ENCODE results near the gene SLC38A3.

DNA sequence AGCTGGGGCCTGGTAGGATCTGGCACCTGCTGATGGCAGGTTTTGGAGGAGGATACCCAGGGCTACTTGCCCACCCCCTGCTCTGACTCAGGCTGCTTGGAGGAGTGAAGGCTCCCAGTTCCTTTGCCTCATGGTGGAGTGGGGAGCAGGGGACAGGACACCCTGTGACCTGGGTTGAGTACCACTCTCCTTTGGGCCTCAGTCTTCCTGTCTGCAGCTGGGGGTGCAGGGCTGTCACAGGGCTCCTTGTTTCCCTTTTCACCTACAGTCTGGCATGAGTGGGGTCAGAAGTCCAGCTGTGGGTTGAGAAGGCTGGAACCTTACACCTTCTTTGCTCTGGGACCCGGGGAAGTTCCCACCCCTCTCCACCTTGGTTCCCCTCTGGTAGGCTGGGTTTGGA lies 35.2 kb upstream of the SLC38A3 start:
- TF ChIP-seq BRCA1 (IDR thresholded peaks at IDR 0.05; ENCODE audit: low read depth, low read length) (no peak), POLR2AphosphoS5 (IDR thresholded peaks at IDR 0.05; ENCODE audit: low read depth, low read length) (no peak), POLR2A (IDR thresholded peaks at IDR 0.05; ENCODE audit: control extremely low read depth in 1 of 2, low read depth in 2 of 2, low read length in 2 of 2) (no peak), GABPA (IDR thresholded peaks at IDR 0.05; ENCODE audit: borderline replicate concordance, insufficient read depth, low read length) (no peak), RFX5 (IDR thresholded peaks at IDR 0.05; ENCODE audit: borderline replicate concordance, low read depth, low read length) (no peak), CEBPB (IDR thresholded peaks at IDR 0.05; ENCODE audit: low read depth, low read length) (no peak), SUZ12 (IDR thresholded peaks at IDR 0.05; ENCODE audit: low read length) (no peak), ZNF274 (IDR thresholded peaks at IDR 0.05; ENCODE audit: borderline replicate concordance, extremely low read depth, low read length) (no peak), EZH2 (IDR thresholded peaks at IDR 0.05; ENCODE audit: low read depth, low read length, severe bottlenecking) (no peak)
- TF ChIP-seq, protein P1, sequence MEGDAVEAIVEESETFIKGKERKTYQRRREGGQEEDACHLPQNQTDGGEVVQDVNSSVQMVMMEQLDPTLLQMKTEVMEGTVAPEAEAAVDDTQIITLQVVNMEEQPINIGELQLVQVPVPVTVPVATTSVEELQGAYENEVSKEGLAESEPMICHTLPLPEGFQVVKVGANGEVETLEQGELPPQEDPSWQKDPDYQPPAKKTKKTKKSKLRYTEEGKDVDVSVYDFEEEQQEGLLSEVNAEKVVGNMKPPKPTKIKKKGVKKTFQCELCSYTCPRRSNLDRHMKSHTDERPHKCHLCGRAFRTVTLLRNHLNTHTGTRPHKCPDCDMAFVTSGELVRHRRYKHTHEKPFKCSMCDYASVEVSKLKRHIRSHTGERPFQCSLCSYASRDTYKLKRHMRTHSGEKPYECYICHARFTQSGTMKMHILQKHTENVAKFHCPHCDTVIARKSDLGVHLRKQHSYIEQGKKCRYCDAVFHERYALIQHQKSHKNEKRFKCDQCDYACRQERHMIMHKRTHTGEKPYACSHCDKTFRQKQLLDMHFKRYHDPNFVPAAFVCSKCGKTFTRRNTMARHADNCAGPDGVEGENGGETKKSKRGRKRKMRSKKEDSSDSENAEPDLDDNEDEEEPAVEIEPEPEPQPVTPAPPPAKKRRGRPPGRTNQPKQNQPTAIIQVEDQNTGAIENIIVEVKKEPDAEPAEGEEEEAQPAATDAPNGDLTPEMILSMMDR (IDR thresholded peaks at IDR 0.05; ENCODE audit: control extremely low read depth in 1 of 3, insufficient read depth in 1 of 3, low read depth in 1 of 3, low read length in 3 of 3), result no peak
- TF ChIP-seq, protein P2, sequence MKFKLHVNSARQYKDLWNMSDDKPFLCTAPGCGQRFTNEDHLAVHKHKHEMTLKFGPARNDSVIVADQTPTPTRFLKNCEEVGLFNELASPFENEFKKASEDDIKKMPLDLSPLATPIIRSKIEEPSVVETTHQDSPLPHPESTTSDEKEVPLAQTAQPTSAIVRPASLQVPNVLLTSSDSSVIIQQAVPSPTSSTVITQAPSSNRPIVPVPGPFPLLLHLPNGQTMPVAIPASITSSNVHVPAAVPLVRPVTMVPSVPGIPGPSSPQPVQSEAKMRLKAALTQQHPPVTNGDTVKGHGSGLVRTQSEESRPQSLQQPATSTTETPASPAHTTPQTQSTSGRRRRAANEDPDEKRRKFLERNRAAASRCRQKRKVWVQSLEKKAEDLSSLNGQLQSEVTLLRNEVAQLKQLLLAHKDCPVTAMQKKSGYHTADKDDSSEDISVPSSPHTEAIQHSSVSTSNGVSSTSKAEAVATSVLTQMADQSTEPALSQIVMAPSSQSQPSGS (IDR thresholded peaks at IDR 0.05; ENCODE audit: low read length), result no peak
- TF ChIP-seq, protein P3, sequence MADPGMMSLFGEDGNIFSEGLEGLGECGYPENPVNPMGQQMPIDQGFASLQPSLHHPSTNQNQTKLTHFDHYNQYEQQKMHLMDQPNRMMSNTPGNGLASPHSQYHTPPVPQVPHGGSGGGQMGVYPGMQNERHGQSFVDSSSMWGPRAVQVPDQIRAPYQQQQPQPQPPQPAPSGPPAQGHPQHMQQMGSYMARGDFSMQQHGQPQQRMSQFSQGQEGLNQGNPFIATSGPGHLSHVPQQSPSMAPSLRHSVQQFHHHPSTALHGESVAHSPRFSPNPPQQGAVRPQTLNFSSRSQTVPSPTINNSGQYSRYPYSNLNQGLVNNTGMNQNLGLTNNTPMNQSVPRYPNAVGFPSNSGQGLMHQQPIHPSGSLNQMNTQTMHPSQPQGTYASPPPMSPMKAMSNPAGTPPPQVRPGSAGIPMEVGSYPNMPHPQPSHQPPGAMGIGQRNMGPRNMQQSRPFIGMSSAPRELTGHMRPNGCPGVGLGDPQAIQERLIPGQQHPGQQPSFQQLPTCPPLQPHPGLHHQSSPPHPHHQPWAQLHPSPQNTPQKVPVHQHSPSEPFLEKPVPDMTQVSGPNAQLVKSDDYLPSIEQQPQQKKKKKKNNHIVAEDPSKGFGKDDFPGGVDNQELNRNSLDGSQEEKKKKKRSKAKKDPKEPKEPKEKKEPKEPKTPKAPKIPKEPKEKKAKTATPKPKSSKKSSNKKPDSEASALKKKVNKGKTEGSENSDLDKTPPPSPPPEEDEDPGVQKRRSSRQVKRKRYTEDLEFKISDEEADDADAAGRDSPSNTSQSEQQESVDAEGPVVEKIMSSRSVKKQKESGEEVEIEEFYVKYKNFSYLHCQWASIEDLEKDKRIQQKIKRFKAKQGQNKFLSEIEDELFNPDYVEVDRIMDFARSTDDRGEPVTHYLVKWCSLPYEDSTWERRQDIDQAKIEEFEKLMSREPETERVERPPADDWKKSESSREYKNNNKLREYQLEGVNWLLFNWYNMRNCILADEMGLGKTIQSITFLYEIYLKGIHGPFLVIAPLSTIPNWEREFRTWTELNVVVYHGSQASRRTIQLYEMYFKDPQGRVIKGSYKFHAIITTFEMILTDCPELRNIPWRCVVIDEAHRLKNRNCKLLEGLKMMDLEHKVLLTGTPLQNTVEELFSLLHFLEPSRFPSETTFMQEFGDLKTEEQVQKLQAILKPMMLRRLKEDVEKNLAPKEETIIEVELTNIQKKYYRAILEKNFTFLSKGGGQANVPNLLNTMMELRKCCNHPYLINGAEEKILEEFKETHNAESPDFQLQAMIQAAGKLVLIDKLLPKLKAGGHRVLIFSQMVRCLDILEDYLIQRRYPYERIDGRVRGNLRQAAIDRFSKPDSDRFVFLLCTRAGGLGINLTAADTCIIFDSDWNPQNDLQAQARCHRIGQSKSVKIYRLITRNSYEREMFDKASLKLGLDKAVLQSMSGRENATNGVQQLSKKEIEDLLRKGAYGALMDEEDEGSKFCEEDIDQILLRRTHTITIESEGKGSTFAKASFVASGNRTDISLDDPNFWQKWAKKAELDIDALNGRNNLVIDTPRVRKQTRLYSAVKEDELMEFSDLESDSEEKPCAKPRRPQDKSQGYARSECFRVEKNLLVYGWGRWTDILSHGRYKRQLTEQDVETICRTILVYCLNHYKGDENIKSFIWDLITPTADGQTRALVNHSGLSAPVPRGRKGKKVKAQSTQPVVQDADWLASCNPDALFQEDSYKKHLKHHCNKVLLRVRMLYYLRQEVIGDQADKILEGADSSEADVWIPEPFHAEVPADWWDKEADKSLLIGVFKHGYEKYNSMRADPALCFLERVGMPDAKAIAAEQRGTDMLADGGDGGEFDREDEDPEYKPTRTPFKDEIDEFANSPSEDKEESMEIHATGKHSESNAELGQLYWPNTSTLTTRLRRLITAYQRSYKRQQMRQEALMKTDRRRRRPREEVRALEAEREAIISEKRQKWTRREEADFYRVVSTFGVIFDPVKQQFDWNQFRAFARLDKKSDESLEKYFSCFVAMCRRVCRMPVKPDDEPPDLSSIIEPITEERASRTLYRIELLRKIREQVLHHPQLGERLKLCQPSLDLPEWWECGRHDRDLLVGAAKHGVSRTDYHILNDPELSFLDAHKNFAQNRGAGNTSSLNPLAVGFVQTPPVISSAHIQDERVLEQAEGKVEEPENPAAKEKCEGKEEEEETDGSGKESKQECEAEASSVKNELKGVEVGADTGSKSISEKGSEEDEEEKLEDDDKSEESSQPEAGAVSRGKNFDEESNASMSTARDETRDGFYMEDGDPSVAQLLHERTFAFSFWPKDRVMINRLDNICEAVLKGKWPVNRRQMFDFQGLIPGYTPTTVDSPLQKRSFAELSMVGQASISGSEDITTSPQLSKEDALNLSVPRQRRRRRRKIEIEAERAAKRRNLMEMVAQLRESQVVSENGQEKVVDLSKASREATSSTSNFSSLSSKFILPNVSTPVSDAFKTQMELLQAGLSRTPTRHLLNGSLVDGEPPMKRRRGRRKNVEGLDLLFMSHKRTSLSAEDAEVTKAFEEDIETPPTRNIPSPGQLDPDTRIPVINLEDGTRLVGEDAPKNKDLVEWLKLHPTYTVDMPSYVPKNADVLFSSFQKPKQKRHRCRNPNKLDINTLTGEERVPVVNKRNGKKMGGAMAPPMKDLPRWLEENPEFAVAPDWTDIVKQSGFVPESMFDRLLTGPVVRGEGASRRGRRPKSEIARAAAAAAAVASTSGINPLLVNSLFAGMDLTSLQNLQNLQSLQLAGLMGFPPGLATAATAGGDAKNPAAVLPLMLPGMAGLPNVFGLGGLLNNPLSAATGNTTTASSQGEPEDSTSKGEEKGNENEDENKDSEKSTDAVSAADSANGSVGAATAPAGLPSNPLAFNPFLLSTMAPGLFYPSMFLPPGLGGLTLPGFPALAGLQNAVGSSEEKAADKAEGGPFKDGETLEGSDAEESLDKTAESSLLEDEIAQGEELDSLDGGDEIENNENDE (IDR thresholded peaks at IDR 0.05; ENCODE audit: insufficient replicate concordance, low read length), result no peak

Data from H1 (cell line).